Measurements from ENCODE around the gene MRPL14.

The MRPL14 gene

GRCh38 chr6:44127186-44128019, at the start of gene MRPL14, which contains the start of gene TMEM63B:
TSS of gene MRPL14 (minus strand) at chr6:44127452. CDS start at chr6:44116611, 10,841 bp downstream.
TSS of gene TMEM63B (plus strand) at chr6:44127554. CDS start at chr6:44134585, 7,031 bp downstream.
- ATAC-seq, result peak; percentile 78 to 81

- ATAC-seq, result no peak
Measured at GRCh38 chr6:44176130-44176761, 49.0 kb upstream of the MRPL14 start.

DNA sequence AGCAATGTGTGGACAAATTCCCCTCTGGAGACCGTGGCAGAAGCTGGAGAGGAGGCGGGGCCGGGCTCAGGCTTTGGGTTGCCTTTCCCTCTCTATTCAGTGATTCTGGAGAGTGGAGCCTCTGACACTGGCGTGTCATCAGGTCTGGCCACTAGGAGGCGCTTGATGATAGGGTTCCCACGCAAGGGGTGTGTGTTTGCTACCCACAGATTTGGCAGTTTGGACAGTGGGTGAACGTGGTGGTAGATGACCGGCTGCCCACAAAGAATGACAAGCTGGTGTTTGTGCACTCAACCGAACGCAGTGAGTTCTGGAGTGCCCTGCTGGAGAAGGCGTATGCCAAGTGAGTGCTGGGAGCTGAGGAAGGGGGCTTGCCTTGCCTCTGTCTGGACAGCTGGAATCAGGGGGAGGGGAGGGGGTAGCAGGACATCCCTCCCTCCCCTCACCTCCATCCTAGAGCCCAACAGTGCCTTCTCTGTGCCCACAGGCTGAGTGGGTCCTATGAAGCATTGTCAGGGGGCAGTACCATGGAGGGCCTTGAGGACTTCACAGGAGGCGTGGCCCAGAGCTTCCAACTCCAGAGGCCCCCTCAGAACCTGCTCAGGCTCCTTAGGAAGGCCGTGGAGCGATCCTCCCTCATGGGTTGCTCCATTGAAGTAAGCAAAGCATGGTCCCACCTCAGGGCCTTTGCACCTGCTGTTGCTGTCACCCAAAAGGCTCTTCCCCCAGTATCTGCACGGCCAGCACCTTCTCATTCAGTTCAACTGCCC, 45.7 kb upstream of the MRPL14 start:
- peak; percentile 72 to 76 for ATAC-seq

GRCh38 chr6:44171899-44172546, 44.8 kb upstream of the MRPL14 start:
- ATAC-seq, result peak in 1 of 2 donors; percentile 78

- no peak for ATAC-seq
Measured at GRCh38 chr6:44169886-44170570, 42.8 kb upstream of the MRPL14 start.

DNA sequence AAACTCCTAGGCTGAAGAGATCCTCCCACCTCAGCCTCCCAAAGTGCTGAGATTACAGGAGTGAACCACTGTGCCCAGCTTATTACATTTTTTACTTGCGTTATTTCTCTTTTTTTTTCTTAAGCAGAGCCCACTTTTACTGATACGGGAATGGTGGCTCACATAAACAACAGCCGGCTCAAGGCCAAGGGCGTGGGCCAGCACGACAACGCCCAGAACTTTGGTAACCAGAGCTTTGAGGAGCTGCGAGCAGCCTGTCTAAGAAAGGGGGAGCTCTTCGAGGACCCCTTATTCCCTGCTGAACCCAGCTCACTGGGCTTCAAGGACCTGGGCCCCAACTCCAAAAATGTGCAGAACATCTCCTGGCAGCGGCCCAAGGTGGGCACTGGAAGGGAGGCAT, 41.9 kb upstream of the MRPL14 start:
- ATAC-seq, result no peak

GRCh38 chr6:44167567-44167966, 40.3 kb upstream of the MRPL14 start:
- no peak for ATAC-seq

- no peak for ATAC-seq
Measured at GRCh38 chr6:44166591-44167184, 39.4 kb upstream of the MRPL14 start.

DNA sequence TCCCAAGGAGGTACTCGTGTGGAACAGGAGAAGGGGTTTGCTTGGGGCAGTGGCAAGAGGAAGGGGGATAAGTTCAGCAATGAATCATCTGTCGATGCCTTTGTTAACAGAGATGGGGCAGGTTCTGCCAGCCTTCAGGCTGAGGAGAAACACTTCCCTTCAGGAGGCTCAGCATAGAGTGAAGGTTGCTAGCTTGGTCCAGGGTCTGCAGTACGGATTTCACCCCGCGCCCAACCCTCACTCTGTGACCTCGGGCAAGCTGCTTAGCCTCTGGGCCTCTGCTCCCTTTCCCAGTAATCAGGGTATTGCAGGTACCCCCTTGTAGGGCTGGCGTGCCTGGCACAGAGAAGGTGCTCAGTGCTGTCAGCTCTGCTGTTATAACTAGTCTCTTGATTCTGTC, 38.9 kb upstream of the MRPL14 start:
- no peak for ATAC-seq

DNA sequence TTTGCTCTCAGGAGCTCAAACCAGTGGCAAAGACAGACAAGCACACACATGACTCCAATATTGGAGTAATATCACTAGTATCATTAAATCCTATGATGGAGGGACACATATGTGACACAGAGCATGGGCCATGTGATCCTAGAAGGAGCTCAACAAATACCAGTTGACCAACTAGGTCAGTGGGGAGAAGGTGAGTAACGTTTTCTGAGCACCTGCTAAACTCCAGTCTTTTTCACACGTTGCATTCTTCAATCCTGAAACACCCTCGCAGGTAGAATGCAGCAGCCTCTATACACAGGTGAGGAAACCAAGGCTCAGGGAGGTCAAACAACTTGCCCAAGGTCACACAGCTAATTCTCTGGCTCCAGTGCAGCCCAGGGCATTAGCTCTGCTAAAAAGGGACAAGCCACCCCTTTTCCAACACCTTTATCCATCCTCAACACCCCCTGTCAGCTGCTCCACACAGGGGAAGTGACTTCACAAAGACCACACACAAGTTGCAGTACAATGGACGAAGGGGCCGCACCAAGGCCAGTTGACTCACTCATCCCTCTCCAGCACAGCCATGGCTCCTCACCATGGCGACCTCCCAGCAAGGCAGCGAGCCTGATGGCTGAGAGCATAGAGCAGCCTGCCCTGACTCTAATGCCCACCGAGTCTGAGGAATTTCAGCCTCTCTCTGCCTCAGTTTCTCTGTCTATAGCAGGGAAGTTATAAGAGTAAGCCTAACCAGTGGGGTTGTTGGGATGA, 35.8 kb upstream of the MRPL14 start:
- no peak for ATAC-seq

DNA sequence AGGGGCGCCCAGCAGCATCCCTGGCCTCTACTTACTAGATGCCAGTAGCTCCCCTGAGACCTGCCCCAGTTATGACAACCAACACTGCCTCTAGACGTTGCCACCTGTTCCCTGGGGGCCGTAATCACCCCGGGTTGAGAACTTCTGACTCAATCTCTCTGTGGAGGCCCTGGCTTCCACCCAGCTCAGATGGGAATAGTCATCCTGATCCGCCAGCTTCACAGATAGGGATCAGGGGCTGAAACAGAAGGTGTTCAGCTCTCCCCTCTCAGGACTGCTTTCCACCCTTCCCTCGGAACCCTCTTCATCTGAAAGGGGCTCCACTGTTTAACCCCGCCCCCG, 34.7 kb upstream of the MRPL14 start:
- peak in 1 of 2 donors; percentile 18 for ATAC-seq

DNA sequence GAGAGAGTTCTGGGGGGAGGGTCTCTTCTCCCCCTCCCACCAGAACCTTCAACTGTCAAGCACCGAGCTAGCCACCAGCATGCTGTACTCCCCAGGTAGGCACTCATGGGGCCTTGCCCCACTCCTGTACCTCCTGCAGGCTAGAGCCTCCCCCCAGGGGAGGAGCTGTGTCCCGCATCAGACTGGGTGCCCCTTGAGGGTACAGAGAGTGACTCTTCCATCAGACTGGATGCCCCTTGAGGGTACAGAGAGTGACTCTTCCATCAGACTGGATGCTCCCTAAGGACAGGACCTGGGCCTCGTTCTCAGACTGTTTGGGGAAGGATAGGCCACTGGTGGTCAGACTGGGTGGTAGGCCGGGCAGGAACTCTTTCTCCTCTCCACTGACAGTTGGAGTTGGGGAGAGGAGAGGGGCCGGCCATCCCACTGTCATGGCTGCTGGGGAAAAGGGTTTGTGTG, 31.5 kb upstream of the MRPL14 start, which contains the start of gene CAPN11:
Gene CAPN11, plus strand, starts transcription at position 51 of the 459 bp plus-strand sequence. Its CDS starts 29 bp downstream, at position 80.
- ATAC-seq, result no peak

DNA sequence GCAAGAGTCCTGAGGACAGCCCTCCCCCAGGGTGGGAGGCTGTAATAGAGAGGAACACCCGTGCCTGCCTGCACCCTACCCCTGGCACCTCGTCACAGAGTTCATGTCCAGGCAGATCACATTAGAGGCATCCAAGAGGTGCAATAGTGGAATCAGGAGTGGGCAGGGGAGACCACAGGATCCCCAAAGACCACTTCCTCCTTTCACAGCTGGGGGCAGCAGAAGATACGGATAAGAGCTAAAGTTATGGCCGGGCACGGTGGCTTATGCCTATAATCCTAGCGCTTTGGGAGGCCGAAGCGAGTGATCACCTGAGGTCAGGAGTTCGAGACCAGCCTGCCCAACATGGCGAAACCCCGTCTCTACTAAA, 29.9 kb upstream of the MRPL14 start:
- no peak for ATAC-seq

DNA sequence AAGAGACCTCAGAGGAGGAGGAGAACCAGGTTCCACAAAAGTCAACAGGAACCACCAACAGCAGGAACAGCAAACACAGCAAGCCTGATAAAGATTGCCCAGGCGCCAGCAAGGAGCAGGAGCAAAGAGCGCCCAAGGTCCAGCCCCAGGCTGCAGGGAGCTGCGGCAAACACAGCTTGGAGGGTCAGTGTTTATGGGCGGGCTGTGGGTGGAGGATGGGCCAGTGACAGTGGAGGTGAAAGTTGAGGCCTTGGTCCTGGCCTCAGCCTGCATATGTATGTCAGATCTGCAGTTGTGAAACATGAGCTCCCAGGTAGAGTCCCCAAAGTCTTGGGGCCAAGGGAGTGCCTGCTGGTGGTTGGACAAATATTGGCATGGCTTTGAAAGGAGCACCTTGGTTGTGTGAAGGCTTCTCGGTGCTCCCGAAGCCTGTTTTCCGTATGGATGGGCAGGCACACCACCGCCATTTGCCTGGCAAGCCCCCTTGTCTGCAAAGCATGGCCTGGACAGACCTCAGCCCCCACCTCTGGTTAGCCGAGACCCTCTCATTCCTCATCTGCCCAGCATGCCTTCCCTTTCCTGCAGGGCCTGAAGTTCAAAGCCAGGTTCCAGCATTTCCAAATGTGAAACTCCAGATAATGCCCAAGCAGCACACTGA, 29.4 kb upstream of the MRPL14 start:
- ATAC-seq, result no peak

- no peak for ATAC-seq
Measured at GRCh38 chr6:44154067-44154466, 26.8 kb upstream of the MRPL14 start.

GRCh38 chr6:44152533-44152932, 25.3 kb upstream of the MRPL14 start:
- ATAC-seq, result no peak

DNA sequence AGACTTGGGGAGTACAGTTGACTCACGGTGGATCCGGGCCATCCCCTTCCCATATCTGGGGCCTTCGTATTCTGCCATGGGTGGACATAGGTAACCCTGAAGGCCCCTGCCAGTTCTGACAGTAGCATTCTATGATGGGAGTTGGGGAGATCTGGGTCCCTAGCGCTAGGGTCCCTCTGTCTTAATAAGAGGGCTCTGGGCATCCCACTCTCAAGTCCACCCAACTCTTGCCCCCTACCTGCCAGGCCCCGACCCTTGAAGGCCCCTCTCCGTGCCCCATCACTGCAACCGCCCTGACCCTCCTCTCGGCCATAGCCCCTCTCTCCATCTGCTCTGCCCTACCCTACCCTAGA, 24.8 kb upstream of the MRPL14 start:
- no peak for ATAC-seq

- ATAC-seq, result peak; percentile 85 to 90
Measured at GRCh38 chr6:44151348-44152108, 24.3 kb upstream of the MRPL14 start.

GRCh38 chr6:44150317-44150917, 23.2 kb upstream of the MRPL14 start:
- ATAC-seq, result no peak

Measured in activated CD4-positive, CD25-positive, alpha-beta regulatory T cell treated with anti-CD3 and anti-CD28 coated beads, Interleukin-2, amount 50 U/mL, for 24 hours (primary cell).